IMR-90 (cell line): Measurements from ENCODE around the gene ABCC4.

ENCODE experiments used
- MAFK ChIP-seq: IDR thresholded peaks from 2 replicates; pipeline ENCODE4 v1.6.1; 2012; ENCODE audit warnings: low read depth, low read length, improper control_type of control experiment
- POLR2A ChIP-seq: IDR thresholded peaks from 2 replicates; pipeline ENCODE4 v1.6.1; 2012; ENCODE audit warnings: mild to moderate bottlenecking, low read depth, low read length

- TF ChIP-seq MAFK (no peak), POLR2A (no peak)
These were observed 65.3 kb downstream of the ABCC4 start for GRCh38 chr13:95235974-95236373.
